GM19438 (cell line): ENCODE results near the gene AGBL1.
"Not testable (repeated sequence)": the region's sequence is repeated elsewhere in the genome, so short reads cannot be mapped to it uniquely, and the experiment has no call there.

ENCODE experiments used
- ATAC-seq: cut with Tn5 transposase; IDR thresholded peaks from one replicate; pipeline ENCODE4 v1.9.1; 2021; ENCODE audit warnings: low read depth; ENCODE audit not compliant: unreplicated experiment

The AGBL1 gene

DNA sequence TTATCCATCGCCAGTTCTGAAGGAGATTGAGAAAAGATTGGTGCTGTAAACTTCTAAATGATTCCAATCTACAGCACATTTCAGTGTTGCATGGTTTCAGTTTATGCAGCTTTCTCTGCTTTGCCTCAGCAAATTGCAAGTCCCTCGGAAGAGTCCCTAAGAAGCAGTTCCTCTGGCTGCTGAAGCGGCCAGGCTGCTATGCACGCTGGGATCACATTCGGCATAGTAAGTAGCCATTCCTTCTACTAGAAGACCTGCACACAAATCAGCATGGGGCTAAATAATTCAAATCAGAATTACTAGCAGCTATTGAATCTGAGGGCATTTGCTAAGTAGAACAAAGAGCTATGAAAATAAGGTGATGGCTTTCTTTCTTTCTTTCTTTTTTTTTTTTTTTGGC lies 769.5 kb downstream of the AGBL1 start:
- ATAC-seq: no peak

- ATAC-seq: no peak
These were observed 770.1 kb downstream of the AGBL1 start for GRCh38 chr15:86849558-86850285.

- ATAC-seq: no peak
These were observed 771.3 kb downstream of the AGBL1 start for GRCh38 chr15:86850939-86851338.

- no peak for ATAC-seq
These were observed 773.1 kb downstream of the AGBL1 start for GRCh38 chr15:86852741-86853140.

- no peak for ATAC-seq
These were observed 774.5 kb downstream of the AGBL1 start for GRCh38 chr15:86854176-86854575.

DNA sequence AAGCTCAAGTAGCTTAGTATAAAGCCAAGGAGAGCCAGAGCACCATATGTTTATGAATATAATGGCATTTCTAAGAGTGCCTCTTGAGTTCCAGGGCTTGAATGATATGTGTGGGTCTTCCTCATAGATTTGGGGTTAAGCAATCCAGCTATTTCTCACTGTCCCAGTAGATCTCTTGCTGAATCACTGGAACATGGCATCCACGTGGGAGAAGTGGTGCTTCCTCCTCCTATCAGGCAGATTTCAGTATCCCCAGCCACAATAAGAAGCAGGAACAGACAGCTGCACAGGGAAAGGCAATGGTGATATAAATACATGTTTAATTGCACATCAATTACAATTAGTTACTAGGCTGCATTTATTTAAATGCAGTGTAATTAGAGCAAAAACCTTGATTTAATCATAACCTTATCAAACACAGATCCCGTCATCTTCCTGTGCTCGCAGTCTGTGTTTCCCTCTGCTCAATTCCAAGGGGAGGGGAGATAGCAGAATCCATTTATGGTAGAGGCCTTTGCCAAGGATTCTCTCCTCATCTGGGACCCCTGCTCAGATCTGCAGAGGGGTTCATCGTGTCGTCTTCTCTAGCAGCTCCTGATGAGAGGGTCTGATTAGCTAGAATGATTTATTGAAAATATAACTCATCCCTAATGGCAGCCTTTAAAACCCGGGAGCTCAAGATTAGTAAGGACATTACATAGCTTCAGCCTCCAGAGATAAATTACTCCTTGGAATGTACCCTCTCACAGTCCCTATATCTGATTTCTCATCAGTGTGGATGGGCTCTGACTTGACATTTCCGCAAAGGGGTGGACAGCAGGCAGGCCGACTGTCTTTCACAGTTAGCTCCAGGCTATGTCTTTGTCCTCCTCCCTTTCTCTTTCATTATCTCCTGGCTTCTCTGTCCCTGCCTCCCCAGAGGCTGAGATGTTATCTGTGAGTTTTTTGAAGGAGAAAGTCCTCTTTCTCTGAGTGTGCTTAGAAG lies 775.9 kb downstream of the AGBL1 start:
- ATAC-seq: no peak

GRCh38 chr15:86857701-86858100 lies 778.0 kb downstream of the AGBL1 start:
- ATAC-seq: no peak

GRCh38 chr15:86863226-86863915 lies 783.7 kb downstream of the AGBL1 start:
- ATAC-seq: no peak

GRCh38 chr15:86865920-86866319 lies 786.2 kb downstream of the AGBL1 start:
- no peak for ATAC-seq

DNA sequence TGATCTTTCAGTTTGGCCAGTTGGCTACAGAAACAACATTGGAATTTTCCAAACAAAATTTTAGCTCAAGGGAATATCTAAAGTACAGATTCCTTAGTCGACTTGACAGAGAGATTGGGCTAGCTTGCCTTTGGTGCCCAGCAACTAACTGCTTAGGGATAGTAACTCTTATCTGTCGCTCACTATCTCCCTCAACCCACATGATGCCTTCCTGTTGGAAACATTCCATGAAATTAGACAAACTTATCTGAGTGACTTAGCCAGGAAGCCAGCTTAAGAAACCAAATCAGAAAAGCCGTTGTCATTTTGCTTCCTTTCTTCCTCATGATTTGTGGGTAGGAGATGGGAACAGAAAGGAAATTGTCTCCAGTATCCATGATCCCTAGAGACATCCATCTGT lies 791.2 kb downstream of the AGBL1 start:
- no peak for ATAC-seq

GRCh38 chr15:86871964-86872363 lies 792.3 kb downstream of the AGBL1 start:
- ATAC-seq: no peak

DNA sequence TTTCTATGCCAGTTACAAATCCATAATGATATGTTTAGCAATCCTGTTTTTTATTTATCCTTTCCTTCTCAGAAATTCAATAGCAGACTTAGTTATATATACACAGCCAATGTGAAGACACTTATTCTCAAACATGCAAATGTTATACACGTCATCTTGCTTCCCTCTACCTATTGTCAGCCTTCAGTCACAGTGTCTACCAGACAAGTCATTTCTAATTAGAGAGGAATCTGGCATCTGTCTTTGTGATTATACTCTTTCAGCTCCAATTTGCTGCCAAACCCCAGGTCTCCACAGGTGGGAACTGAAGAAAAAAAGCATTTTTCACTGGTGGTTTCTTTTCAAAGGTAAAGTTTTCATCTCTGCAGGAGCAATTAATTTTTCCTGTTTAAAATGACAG lies 793.1 kb downstream of the AGBL1 start:
- no peak for ATAC-seq

- ATAC-seq: no peak
These were observed 795.4 kb downstream of the AGBL1 start for GRCh38 chr15:86875067-86875466.

DNA sequence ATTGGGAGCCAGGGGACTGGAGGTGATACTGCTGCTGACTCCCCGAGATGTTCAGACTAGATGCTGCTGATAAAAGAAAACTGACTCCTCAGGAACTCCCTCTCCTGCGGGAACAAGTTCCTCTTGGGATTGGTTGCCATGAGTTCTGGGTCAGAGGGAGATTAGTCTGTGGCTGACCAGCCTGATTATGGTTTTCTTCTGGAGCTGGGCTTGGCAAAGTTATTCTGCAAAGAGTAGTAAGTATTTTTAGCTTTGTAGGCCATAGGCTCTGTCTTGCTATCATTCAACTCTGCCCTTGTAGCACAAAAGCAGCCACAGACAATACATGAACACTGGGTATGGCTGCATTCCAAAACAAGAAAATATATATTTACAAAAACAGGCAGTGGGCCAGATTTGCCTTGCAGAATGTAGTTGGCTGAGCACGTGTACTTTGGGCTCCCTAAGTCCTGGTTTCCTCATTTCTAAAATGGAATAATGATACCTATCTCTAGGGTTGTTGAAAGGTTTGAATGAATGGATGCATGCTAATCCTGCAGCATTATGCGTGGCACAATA lies 796.8 kb downstream of the AGBL1 start:
- no peak for ATAC-seq

DNA sequence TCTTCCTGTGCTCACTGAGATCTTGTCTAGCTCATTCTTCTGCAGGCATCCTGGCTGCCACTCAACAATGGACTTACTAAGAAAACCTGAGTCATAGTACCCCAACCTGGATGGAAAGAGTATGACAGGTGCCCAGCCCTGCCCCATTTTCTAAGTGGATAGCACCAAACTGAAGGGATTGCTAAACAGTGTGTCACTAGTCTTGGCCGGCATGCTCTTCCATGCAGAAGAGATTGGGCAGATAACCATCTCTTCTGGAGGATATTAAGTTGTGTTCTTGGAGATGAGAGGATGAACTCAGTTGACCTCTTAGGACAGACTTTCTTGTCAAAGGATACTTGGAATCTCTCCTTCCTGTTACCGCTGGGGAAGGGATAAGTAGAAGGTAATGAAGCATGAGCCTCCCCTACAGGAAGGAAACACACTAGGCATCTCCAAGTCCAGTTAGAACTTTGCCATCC lies 797.5 kb downstream of the AGBL1 start:
- no peak for ATAC-seq

DNA sequence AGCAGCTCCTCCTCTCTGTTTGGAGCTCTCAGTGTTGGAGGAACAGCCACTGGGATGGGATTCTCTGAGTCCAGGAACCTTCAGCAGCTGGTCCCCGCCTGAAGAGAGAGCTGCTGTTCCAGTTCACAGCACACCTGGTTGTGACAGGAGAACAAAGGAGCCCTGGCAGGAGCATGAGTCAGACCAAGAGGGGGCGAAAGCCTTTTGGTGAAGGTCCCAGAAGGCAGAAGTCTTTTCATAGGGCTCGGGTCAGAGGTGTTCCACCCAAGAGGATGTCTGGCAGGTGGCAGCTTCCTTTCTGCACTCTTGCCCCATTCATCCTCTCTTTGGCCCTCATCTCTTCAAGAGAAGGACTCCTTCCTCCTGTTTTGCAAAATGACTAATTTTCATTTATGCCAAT lies 799.2 kb downstream of the AGBL1 start:
- not testable (repeated sequence) for ATAC-seq

DNA sequence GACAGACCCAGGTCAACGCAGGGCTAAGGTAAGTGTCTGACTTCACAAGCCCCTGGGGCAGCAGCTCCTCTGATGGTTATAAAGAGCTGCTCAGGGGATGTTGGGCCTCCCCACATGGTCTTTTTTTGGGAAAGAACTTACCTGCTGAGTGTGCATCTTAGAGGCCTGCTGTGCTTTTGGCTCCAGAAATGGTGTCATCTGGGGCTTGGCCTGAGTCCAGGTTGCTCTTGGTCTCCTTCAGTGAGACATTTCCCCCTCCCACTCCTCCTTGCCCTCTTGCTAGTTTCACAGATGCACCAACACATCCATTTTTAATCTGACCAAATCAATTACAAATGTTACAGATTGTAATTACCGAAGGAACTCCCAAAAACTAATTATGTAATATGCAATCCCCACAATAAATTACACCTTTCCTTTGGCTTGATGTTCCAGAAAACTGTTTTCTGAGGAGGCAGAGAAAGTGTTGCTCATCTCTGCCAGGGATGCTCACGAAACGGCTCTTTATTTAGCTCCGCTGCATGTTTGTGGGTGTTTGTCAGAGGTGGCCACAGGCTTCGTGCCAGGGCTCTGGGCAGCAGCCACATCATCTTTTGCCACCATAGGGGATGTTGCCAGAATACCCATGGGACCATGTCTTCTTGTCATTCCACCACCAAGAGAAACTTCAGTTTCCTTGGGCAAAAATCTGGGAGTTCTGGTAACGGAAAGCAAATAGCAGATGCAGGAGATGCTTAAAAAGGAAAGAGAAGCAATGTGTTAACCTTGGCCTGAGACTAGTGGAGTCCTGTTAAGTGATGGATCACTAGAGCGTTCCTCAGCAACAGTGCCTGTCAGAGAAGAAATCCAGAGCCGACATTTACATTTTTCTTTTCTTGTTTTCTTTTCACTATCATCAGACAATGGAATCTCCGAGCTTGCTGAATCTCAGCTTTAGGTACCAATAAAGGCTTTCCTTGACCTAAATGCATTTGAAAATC lies 799.9 kb downstream of the AGBL1 start:
- ATAC-seq: no peak

- no peak for ATAC-seq
These were observed 805.9 kb downstream of the AGBL1 start for GRCh38 chr15:86885616-86886015.

- ATAC-seq: no peak
These were observed 813.2 kb downstream of the AGBL1 start for GRCh38 chr15:86892774-86893449.
